Measurements from ENCODE around the gene SEMA3F.

Gene SEMA3F

GRCh38 chr3:50211930-50212329 is 56.8 kb downstream of the SEMA3F start:
- Histone ChIP-seq H3K4me2 (ENCODE audit: low read length) (no peak overlapping the region), H4K20me1 (ENCODE audit: insufficient read depth, low read length) (no peaks in the 10 kb centered on the region), H2AFZ (ENCODE audit: low read depth, low read length) (no peak overlapping the region), H3K9me3 (ENCODE audit: insufficient read depth, low read length) (no peaks in the 10 kb centered on the region), H3K4me3 (ENCODE audit: low read length) (no peak overlapping the region), H3K27ac (ENCODE audit: low read length) (no peak overlapping the region), H3K36me3 (replicated peaks; ENCODE audit: low read depth, low read length) (no peaks in the 10 kb centered on the region), H3K79me2 (ENCODE audit: low read length) (no peaks in the 10 kb centered on the region), H3K9ac (ENCODE audit: low read length) (no peak overlapping the region), H3K27me3 (ENCODE audit: low read depth, low read length) (no peaks in the 10 kb centered on the region), H3K4me1 (ENCODE audit: low read length) (no peaks in the 10 kb centered on the region)
- TF ChIP-seq CTCF (IDR thresholded peaks at IDR 0.05; ENCODE audit: low read depth, low read length) (no peak), EZH2phosphoT487 (IDR thresholded peaks at IDR 0.05; ENCODE audit: low read depth) (no peak)

- no peak overlapping the region for H3K27ac ChIP-seq (ENCODE audit: low read length)
- H3K9me3 ChIP-seq (ENCODE audit: insufficient read depth, low read length), result no peaks in the 10 kb centered on the region
- no peak overlapping the region for H3K9ac ChIP-seq (ENCODE audit: low read length)
- peaks cover 5% of the 10 kb centered on the region; the same call in 1 of the 2 replicates for H3K27me3 ChIP-seq (ENCODE audit: low read depth, low read length)
- TF ChIP-seq CTCF (IDR thresholded peaks at IDR 0.05; ENCODE audit: low read depth, low read length), result no peak
- no peak for TF ChIP-seq EZH2phosphoT487 (IDR thresholded peaks at IDR 0.05; ENCODE audit: low read depth)
- H3K4me2 ChIP-seq (ENCODE audit: low read length), result no peak overlapping the region
- H3K4me3 ChIP-seq (ENCODE audit: low read length), result no peak overlapping the region
- no peaks in the 10 kb centered on the region for H3K79me2 ChIP-seq (ENCODE audit: low read length)
- no peaks in the 10 kb centered on the region for H3K36me3 ChIP-seq (replicated peaks; ENCODE audit: low read depth, low read length)
- no peaks in the 10 kb centered on the region for H4K20me1 ChIP-seq (ENCODE audit: insufficient read depth, low read length)
- no peaks in the 10 kb centered on the region for H3K4me1 ChIP-seq (ENCODE audit: low read length)
- H2AFZ ChIP-seq (ENCODE audit: low read depth, low read length), result no peak overlapping the region
Measured at GRCh38 chr3:50212502-50212901, 57.4 kb downstream of the SEMA3F start.

- Histone ChIP-seq H3K9me3 (ENCODE audit: insufficient read depth, low read length) (no peaks in the 10 kb centered on the region), H3K4me3 (ENCODE audit: low read length) (no peak overlapping the region), H3K4me1 (ENCODE audit: low read length) (no peaks in the 10 kb centered on the region), H3K4me2 (ENCODE audit: low read length) (no peak overlapping the region), H3K36me3 (replicated peaks; ENCODE audit: low read depth, low read length) (no peaks in the 10 kb centered on the region), H2AFZ (ENCODE audit: low read depth, low read length) (no peak overlapping the region), H3K9ac (ENCODE audit: low read length) (no peak overlapping the region), H3K79me2 (ENCODE audit: low read length) (no peaks in the 10 kb centered on the region), H3K27ac (ENCODE audit: low read length) (no peak overlapping the region), H4K20me1 (ENCODE audit: insufficient read depth, low read length) (no peaks in the 10 kb centered on the region), H3K27me3 (ENCODE audit: low read depth, low read length) (peaks cover 5% of the 10 kb centered on the region; the same call in 1 of the 2 replicates)
- no peak for TF ChIP-seq EZH2phosphoT487 (IDR thresholded peaks at IDR 0.05; ENCODE audit: low read depth)
- no peak for TF ChIP-seq CTCF (IDR thresholded peaks at IDR 0.05; ENCODE audit: low read depth, low read length)
Measured at GRCh38 chr3:50212971-50213370, 57.8 kb downstream of the SEMA3F start.

- TF ChIP-seq EZH2phosphoT487 (IDR thresholded peaks at IDR 0.05; ENCODE audit: low read depth) (no peak), CTCF (IDR thresholded peaks at IDR 0.05; ENCODE audit: low read depth, low read length) (no peak)
- no peak overlapping the region for H3K9ac ChIP-seq (ENCODE audit: low read length)
- no peak overlapping the region for H3K4me2 ChIP-seq (ENCODE audit: low read length)
- no peaks in the 10 kb centered on the region for H3K36me3 ChIP-seq (replicated peaks; ENCODE audit: low read depth, low read length)
- no peak overlapping the region for H3K27ac ChIP-seq (ENCODE audit: low read length)
- no peaks in the 10 kb centered on the region for H3K9me3 ChIP-seq (ENCODE audit: insufficient read depth, low read length)
- H3K79me2 ChIP-seq (ENCODE audit: low read length), result no peaks in the 10 kb centered on the region
- H3K4me3 ChIP-seq (ENCODE audit: low read length), result no peak overlapping the region
- H4K20me1 ChIP-seq (ENCODE audit: insufficient read depth, low read length), result no peaks in the 10 kb centered on the region
- no peak overlapping the region for H2AFZ ChIP-seq (ENCODE audit: low read depth, low read length)
- H3K27me3 ChIP-seq (ENCODE audit: low read depth, low read length), result peaks cover 5% of the 10 kb centered on the region; the same call in 1 of the 2 replicates
- no peaks in the 10 kb centered on the region for H3K4me1 ChIP-seq (ENCODE audit: low read length)
Measured at GRCh38 chr3:50213373-50213772, 58.2 kb downstream of the SEMA3F start.
